GM19043 (cell line): ENCODE measurements around the gene GPR160.
"Not testable (repeated sequence)": the region's sequence is repeated elsewhere in the genome, so short reads cannot be mapped to it uniquely, and the experiment has no call there.

ENCODE experiments used
- ATAC-seq: cut with Tn5 transposase; IDR thresholded peaks from one replicate; pipeline ENCODE4 v1.9.1; 2021; ENCODE audit warnings: low read depth; ENCODE audit not compliant: unreplicated experiment

The GPR160 gene

DNA sequence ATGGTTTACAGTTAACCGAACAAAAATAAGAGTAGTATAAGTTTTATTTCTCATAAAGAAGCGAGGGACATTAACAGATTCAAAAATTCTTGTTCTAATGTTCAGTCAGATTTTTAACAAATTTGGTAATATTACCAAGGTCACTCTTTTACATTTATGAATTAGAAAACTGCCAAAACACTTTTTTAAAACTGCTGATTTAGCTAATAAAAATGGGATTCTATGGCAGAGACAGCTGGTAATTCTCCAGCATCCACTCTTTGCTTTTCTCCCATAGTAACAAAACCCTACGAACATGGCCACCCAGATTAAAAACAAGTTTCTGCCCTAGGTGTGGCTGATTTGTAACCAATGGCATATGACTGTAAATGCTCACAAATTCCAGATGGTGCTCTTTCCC lies 71.2 kb downstream of the GPR160 start:
- ATAC-seq = no peak

DNA sequence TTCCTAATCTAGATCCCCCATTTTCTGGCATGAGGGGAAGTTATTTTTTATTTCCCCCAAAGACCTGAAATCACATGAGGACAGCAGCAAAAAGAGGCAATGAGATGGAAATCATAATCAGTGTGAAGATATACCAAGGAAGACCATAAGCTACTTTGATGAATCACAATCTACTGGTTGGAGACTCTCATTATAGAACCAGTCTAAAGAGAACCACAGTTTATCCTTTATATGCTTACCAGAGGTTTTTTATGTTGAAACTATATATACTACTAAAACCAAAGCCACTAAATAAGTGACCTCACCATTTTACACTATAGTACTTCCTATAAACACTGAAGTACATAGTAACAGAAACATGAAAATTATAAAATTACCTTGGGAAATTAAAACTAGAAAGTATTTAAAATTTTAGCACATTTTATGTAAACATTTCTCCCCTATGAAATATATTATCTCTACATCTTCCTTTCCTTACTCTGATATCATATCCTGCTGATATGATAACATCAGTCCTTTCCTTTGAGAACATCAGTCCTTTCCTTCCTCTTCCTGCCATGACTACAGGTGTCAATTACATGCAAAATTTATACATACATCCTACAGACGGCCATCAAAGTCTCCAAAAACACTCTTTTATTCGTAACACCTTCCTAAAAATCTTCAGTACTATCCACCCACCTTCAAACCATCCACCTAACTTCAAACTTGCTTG lies 71.9 kb downstream of the GPR160 start:
- no peak for ATAC-seq

- no peak for ATAC-seq
Observed at GRCh38 chr3:170111147-170111771, 73.5 kb downstream of the GPR160 start.

GRCh38 chr3:170114165-170114564 lies 76.4 kb downstream of the GPR160 start:
- not testable (repeated sequence) for ATAC-seq

DNA sequence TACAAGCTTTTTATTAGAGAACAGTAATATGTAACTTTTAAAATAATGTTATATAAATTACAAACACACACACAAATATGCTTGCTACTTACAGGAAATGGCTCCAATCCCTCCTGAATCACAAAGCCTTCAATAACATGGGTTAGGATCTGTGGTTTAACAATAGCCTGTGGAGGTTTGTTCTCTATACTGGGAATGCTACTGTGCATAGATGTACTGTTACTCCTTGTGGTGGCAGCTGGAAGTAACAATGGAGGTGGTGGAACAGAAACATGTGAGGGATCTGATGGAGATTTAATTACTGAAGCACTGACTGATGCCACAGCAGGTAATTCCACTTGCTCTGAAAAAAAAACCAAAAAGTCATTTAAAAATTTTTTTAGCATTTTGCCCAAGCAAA lies 79.3 kb downstream of the GPR160 start:
- no peak for ATAC-seq

- peak; percentile 89 for ATAC-seq
Observed at GRCh38 chr3:170128259-170128976, 90.6 kb downstream of the GPR160 start.

DNA sequence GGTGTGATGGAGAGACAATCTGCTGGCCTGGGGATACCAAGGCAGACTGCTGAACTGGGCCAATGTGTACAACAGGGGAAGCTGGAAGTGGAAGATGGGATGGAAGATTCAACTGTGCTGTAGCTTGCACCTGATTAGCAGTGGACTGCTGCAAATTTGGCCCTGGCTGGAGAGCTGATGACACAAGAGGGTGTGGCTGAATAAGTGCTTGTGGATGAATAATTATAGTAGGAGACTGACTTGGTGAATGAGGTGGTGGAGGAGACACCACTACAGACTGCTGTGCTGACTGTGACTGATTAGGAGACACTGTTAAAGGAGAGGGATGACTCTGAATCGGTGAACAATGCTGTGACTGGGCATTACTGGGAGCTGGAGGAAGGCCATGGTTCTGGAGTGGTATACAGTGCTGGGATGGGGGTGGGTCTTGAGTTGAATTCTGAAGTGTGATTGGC lies 91.2 kb downstream of the GPR160 start:
- ATAC-seq = peak; percentile 33

- no peak for ATAC-seq
Observed at GRCh38 chr3:170130532-170130931, 92.7 kb downstream of the GPR160 start.

DNA sequence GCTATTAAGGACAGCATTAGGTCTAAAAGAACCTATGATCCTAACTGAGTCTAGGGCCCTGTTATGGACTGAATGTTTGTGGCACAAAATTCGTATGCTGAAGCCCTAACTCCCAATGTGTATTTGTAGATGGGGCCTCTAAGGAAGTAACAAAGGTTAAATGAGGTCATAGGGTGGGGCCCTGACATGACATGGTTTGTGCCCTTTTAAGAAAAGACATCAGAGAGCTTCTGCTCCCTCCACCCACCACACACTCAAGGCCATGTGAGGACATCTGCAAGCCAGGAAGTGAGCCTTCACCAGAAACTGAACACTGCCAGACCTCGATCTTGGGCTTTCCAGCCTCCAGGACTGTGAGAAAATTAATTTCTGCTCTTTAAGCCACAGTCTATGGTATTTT lies 94.5 kb downstream of the GPR160 start:
- ATAC-seq = no peak
